ENCODE results near the gene FAF2.
A peak's percentile ranks its signal among the peaks of the same experiment; 100 is the strongest.

Gene FAF2

DNA sequence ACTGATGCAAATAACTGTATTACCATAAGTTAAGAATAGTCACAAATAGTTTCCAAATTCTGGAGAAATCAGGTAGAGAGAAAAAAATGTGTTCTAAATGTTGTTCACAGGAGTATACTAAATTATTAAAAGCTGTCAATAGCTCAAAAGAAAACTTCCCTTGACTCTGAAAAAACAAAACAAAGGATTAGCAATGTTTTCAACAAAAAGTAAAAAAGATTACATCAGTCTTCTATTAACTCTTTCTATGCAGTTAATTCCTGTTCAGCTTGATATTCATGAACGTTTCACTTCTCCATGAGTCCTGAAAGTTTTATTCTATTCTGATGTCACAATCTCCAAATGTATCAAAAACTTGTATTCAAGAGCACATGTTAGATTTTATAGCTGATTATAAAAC is 22.4 kb upstream of the FAF2 start:
- Histone ChIP-seq H2AFZ (ENCODE audit: low read depth, low read length) (no peak overlapping the region), H3K9me3 (ENCODE audit: insufficient read depth, low read length, severe bottlenecking) (peaks cover 13% of the 10 kb centered on the region), H3K79me2 (ENCODE audit: insufficient read depth, low read length) (no peaks in the 10 kb centered on the region), H3K4me1 (ENCODE audit: insufficient read depth, low read length) (peaks cover 10% of the 10 kb centered on the region), H4K20me1 (ENCODE audit: insufficient read depth, low read length) (no peaks in the 10 kb centered on the region), H3K27me3 (ENCODE audit: insufficient read depth, low read length, poor library complexity) (no peaks in the 10 kb centered on the region), H3K27ac (ENCODE audit: low read length) (no peak overlapping the region), H3K4me2 (ENCODE audit: insufficient read depth, low read length) (no peak overlapping the region), H3K9ac (ENCODE audit: low read depth, low read length) (no peak overlapping the region), H3K4me3 (ENCODE audit: low read depth in 1 of 2, low read length in 2 of 2) (no peak overlapping the region), H3K36me3 (ENCODE audit: insufficient read depth, low read length) (no peaks in the 10 kb centered on the region)
- ATAC-seq (ENCODE audit: insufficient read depth, low read depth) (no peak), DNase-seq (no peak)
- TF ChIP-seq EZH2 (IDR thresholded peaks at IDR 0.05; ENCODE audit: borderline replicate concordance, low read depth, low read length, severe bottlenecking), result no peak
- TF ChIP-seq, protein P1, sequence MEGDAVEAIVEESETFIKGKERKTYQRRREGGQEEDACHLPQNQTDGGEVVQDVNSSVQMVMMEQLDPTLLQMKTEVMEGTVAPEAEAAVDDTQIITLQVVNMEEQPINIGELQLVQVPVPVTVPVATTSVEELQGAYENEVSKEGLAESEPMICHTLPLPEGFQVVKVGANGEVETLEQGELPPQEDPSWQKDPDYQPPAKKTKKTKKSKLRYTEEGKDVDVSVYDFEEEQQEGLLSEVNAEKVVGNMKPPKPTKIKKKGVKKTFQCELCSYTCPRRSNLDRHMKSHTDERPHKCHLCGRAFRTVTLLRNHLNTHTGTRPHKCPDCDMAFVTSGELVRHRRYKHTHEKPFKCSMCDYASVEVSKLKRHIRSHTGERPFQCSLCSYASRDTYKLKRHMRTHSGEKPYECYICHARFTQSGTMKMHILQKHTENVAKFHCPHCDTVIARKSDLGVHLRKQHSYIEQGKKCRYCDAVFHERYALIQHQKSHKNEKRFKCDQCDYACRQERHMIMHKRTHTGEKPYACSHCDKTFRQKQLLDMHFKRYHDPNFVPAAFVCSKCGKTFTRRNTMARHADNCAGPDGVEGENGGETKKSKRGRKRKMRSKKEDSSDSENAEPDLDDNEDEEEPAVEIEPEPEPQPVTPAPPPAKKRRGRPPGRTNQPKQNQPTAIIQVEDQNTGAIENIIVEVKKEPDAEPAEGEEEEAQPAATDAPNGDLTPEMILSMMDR (IDR thresholded peaks at IDR 0.05; ENCODE audit: borderline replicate concordance, extremely low read depth, low read length, poor library complexity, severe bottlenecking), result no peak

DNA sequence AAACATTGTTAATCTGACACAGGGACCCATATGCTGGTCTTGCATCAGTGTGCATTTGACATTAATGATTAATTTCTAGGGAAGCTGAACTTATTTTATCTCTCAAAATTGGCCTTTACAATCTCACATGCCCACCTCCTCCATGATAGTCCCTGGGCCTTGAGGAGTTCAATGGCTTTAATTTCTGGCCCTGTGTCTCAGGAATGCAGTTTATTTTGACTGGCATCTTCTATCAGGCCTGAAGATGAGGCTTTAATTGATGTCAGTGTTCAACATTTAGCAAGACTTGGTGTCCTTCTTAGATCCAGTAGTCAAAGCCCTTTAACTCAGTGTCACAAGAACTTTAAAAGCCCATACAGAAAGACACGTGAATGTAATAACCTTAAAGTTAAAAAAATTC is 21.3 kb upstream of the FAF2 start:
- H3K4me1 ChIP-seq (ENCODE audit: insufficient read depth, low read length), result peaks cover 10% of the 10 kb centered on the region
- H3K4me2 ChIP-seq (ENCODE audit: insufficient read depth, low read length), result no peak overlapping the region
- no peak overlapping the region for H3K27ac ChIP-seq (ENCODE audit: low read length)
- no peaks in the 10 kb centered on the region for H3K27me3 ChIP-seq (ENCODE audit: insufficient read depth, low read length, poor library complexity)
- no peak overlapping the region for H3K4me3 ChIP-seq (ENCODE audit: low read depth in 1 of 2, low read length in 2 of 2)
- H3K9ac ChIP-seq (ENCODE audit: low read depth, low read length), result no peak overlapping the region
- DNase-seq (no peak), ATAC-seq (ENCODE audit: insufficient read depth, low read depth) (no peak)
- no peaks in the 10 kb centered on the region for H3K79me2 ChIP-seq (ENCODE audit: insufficient read depth, low read length)
- TF ChIP-seq EZH2 (IDR thresholded peaks at IDR 0.05; ENCODE audit: borderline replicate concordance, low read depth, low read length, severe bottlenecking), result no peak
- TF ChIP-seq, protein P1 (IDR thresholded peaks at IDR 0.05; ENCODE audit: borderline replicate concordance, extremely low read depth, low read length, poor library complexity, severe bottlenecking), result no peak
- peaks cover 15% of the 10 kb centered on the region for H3K9me3 ChIP-seq (ENCODE audit: insufficient read depth, low read length, severe bottlenecking)
- no peak overlapping the region for H2AFZ ChIP-seq (ENCODE audit: low read depth, low read length)
- no peaks in the 10 kb centered on the region for H3K36me3 ChIP-seq (ENCODE audit: insufficient read depth, low read length)
- H4K20me1 ChIP-seq (ENCODE audit: insufficient read depth, low read length), result no peaks in the 10 kb centered on the region

DNA sequence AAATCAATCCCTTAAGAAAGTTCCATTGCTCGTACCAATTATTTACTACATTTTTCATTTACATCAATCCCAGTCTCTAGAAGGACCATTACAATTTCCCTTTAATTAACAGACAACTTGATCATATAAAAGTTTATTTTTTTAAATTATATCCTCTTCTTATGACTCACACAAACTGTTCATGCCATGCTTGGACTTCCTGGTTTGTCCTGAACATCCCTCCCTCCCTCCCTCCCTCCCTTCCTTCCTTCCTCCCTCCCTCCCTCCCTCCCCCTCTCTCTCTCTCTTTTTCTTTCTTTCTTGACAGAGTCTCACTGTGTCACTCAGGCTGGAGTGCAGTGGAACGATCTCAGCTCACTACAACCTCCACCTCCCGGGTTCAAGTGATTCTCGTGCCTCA is 20.2 kb upstream of the FAF2 start:
- Histone ChIP-seq H2AFZ (ENCODE audit: low read depth, low read length) (no peak overlapping the region), H3K4me2 (ENCODE audit: insufficient read depth, low read length) (no peak overlapping the region), H3K4me1 (ENCODE audit: insufficient read depth, low read length) (peaks cover 10% of the 10 kb centered on the region), H3K27ac (ENCODE audit: low read length) (no peak overlapping the region), H3K9me3 (ENCODE audit: insufficient read depth, low read length, severe bottlenecking) (peaks cover 20% of the 10 kb centered on the region), H3K9ac (ENCODE audit: low read depth, low read length) (no peak overlapping the region), H3K79me2 (ENCODE audit: insufficient read depth, low read length) (no peaks in the 10 kb centered on the region), H3K36me3 (ENCODE audit: insufficient read depth, low read length) (no peaks in the 10 kb centered on the region), H3K4me3 (ENCODE audit: low read depth in 1 of 2, low read length in 2 of 2) (no peak overlapping the region), H3K27me3 (ENCODE audit: insufficient read depth, low read length, poor library complexity) (no peaks in the 10 kb centered on the region), H4K20me1 (ENCODE audit: insufficient read depth, low read length) (no peaks in the 10 kb centered on the region)
- no peak for ATAC-seq (ENCODE audit: insufficient read depth, low read depth)
- no peak for DNase-seq
- no peak for TF ChIP-seq EZH2 (IDR thresholded peaks at IDR 0.05; ENCODE audit: borderline replicate concordance, low read depth, low read length, severe bottlenecking)
- TF ChIP-seq, protein P1 (IDR thresholded peaks at IDR 0.05; ENCODE audit: borderline replicate concordance, extremely low read depth, low read length, poor library complexity, severe bottlenecking), result no peak

DNA sequence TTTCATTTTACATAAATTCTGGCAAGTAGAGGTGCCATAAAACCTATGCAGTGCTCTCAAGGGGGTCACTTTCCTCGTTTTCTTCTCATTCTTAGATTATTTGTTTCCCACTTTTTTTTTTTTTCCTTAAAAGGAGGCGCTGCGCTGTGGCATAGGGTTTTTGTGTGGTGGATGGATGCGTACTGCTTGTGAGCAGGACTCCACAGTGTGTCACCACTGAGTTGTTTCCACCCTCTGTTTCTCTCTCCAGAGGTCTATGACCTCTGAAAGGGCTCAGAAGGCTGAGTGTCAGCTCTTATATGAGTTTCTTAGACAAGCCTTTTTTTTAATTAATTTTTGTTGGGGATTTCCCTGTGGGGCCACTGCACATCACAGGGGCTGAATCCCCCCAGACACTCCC is 18.2 kb upstream of the FAF2 start:
- no peaks in the 10 kb centered on the region for H3K36me3 ChIP-seq (ENCODE audit: insufficient read depth, low read length)
- TF ChIP-seq, protein P1 (IDR thresholded peaks at IDR 0.05; ENCODE audit: borderline replicate concordance, extremely low read depth, low read length, poor library complexity, severe bottlenecking), result peak; percentile 9
- TF ChIP-seq EZH2 (IDR thresholded peaks at IDR 0.05; ENCODE audit: borderline replicate concordance, low read depth, low read length, severe bottlenecking), result no peak
- H3K27ac ChIP-seq (ENCODE audit: low read length), result peak overlapping the region; percentile 26; the same call in 1 of the 2 replicates
- no peaks in the 10 kb centered on the region for H3K27me3 ChIP-seq (ENCODE audit: insufficient read depth, low read length, poor library complexity)
- H3K4me3 ChIP-seq (ENCODE audit: low read depth in 1 of 2, low read length in 2 of 2), result no peak overlapping the region
- DNase-seq (no peak), ATAC-seq (ENCODE audit: insufficient read depth, low read depth) (peak; percentile 57)
- H3K4me2 ChIP-seq (ENCODE audit: insufficient read depth, low read length), result no peak overlapping the region
- H3K4me1 ChIP-seq (ENCODE audit: insufficient read depth, low read length), result peaks cover 10% of the 10 kb centered on the region
- no peaks in the 10 kb centered on the region for H4K20me1 ChIP-seq (ENCODE audit: insufficient read depth, low read length)
- H2AFZ ChIP-seq (ENCODE audit: low read depth, low read length), result peak overlapping the region; percentile 65; the same call in 1 of the 2 replicates
- H3K79me2 ChIP-seq (ENCODE audit: insufficient read depth, low read length), result no peaks in the 10 kb centered on the region
- no peak overlapping the region for H3K9ac ChIP-seq (ENCODE audit: low read depth, low read length)
- H3K9me3 ChIP-seq (ENCODE audit: insufficient read depth, low read length, severe bottlenecking), result peaks cover 20% of the 10 kb centered on the region
